Sciatic nerve (tissue), 2 donors: Measurements from ENCODE around the gene SRMS. TPM values are rescaled to one million over a fixed set of nuclear protein-coding genes. Genes with fewer than 3 reads are reported as not detected.
"Not testable (repeated sequence)": the region's sequence is repeated elsewhere in the genome, so short reads cannot be mapped to it uniquely, and the experiment has no call there.

Source experiments
- ATAC-seq: fragments of 200-7000 bp; cut with Tn5 transposase; one replicate; pipeline ENCODE4 v1.9.1; 2020; ENCODE audit warnings: mild to moderate bottlenecking, moderate library complexity
- DNase-seq: peaks from one replicate; pipeline ENCODE4 v3.0.0-alpha.2; 2020; ENCODE audit warnings: low spot score
- intact Hi-C: fragments of 100-400 bp; cut with DNase I; formaldehyde crosslinking; loops from one replicate; pipeline ENCODE4 v1.14.2; 2022
- total RNA-seq: library from RNA; stranded (reverse); fragmentation: NEBNext Ultra II Directional; extraction: Animal tissue kit (Norgen Biotek cat#: 25700); gene quantifications from one replicate; pipeline ENCODE4 v1.2.1, GENCODE V29; 2021
- donor health status: DM: no; HTN: no; CAD: no.
- donor health status: DM: no; HTN: no; CAD: no.

Gene SRMS
- total RNA-seq, 1 donor from 2014 or later = not detected

DNA sequence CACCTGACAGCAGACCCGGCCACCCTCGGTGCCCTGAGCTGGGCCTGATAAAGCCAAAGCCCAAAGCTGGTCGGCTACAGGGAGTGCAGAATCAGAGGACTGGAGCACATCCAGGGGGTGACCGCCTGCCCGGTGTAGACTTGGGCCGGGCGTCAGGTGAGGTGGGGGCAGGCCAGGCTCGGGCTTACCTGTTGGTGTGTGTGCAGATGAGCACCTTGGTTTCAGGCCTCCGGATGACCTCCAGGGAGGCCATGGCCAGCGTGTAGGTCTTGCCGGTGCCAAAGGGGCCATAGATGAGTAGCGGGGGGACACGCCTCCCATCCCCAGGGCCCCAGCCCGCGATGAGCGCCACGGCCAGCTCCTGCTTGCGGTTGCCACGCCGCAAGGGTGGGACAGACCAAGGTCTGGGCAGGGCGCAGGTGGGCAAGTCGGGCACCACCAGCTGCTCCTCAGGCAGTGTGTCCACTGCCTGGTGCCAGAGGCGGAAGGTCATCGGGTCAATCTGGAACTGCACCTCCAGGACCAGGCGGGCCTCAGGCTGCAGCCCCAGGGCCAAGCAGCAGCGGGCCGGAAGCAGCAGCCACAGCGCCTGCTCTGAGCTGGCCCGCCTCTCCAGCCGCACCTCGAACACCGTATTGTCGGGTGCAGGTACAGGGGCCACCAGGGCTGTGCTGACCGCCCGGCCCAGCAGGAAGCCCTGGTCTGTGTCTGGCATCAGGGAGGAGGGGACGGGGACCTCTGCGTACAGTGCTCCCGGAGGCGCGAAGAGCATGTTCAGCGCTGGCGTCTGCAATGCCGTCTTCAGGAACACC, 20.8 kb upstream of the SRMS start:
- no peak for ATAC-seq
- intact Hi-C loops = no loop called here
- DNase-seq = no peak

DNA sequence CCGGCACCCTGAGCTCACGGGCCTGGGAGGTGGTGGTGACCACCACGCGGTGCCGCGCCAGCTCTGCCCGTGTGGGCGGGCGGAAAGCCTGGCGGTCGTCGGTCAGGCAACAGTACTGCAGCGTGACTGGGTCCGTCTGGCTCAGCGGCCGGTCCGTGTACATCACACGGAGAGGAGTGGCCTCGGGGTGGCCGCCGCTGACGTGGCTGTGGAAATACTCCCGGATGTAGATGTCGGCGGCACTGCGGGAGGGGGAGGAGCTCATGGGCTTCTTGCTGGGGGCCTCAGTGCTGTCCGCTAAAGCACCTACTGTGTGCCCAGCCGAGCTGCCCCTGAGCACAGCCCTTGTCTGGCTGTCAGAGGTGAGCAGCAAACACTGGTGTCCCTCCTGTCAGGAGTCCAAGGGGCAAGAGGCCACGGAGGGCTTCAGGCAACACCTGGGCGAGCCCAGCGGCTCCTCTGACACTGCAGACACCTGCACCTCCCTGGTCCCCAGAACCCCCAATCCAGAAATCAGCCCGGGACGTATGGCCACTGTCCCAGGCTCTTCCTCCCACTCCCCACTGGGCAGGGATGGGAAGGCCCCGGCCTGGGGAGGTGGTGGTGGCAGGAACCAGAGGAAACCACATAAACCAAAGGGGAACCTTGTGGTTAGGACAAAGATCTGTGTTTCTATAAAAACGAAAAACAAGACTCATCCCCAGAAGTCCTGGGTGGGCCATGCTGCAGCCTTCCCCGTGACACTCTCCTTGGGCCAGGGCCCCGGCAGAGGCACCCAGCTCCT, 20.0 kb upstream of the SRMS start:
- no peak for DNase-seq
- intact Hi-C loops = no loop called here
- peak; percentile 65 for ATAC-seq

GRCh38 chr20:63567136-63567385, 19.5 kb upstream of the SRMS start:
- intact Hi-C loops = no loop called here
- no peak for DNase-seq
- ATAC-seq = peak; percentile 14

GRCh38 chr20:63566395-63567135, 19.0 kb upstream of the SRMS start:
- no peak for DNase-seq
- intact Hi-C loops = no loop called here
- ATAC-seq = peak; percentile 6

GRCh38 chr20:63565699-63566335, 18.3 kb upstream of the SRMS start:
- intact Hi-C loops = no loop called here
- ATAC-seq (no peak), DNase-seq (no peak)

GRCh38 chr20:63565021-63565698, 17.6 kb upstream of the SRMS start:
- intact Hi-C loops = no loop called here
- DNase-seq = no peak
- no peak for ATAC-seq

DNA sequence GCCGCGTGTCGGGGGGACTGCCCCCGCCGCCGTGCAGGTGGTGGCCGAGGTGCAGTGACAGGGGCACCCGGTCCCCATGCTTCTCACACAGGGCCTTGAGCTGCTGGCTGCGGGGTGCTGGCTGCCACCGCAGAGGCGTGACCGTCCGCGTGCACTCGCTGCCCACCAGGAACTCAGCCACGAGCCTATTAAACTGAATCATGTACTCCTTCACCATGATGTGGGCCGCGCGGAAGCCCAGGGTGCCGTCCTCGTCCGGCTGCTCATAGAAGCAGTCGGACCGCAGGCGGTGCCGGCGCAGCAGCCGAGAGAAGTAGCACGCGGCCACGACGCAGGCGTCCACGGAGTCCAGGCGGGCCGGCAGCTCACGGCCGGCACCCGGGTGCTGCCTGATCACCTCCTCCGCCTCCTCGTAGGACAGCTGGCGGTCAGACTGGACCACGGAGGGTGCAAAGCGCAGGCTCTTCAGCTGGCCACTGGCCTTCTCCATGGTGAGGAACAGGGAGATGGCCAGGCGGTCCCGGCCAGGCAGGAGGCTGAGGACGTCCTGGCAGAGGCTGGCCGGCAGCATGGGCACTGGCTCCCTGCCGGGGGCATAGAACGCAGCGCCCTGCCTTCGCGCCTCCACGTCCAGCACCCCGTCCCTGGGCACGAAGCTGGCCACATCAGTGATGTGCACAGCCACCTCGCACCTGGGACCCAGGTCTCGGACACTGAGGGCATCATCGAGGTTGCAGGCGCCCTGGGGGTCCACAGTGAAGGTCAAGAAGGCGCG, 16.7 kb upstream of the SRMS start:
- no peak for DNase-seq
- no peak for ATAC-seq
- intact Hi-C loops = no loop called here

GRCh38 chr20:63563225-63563935, 15.8 kb upstream of the SRMS start:
- DNase-seq (no peak), ATAC-seq (no peak)
- intact Hi-C loops = no loop called here

DNA sequence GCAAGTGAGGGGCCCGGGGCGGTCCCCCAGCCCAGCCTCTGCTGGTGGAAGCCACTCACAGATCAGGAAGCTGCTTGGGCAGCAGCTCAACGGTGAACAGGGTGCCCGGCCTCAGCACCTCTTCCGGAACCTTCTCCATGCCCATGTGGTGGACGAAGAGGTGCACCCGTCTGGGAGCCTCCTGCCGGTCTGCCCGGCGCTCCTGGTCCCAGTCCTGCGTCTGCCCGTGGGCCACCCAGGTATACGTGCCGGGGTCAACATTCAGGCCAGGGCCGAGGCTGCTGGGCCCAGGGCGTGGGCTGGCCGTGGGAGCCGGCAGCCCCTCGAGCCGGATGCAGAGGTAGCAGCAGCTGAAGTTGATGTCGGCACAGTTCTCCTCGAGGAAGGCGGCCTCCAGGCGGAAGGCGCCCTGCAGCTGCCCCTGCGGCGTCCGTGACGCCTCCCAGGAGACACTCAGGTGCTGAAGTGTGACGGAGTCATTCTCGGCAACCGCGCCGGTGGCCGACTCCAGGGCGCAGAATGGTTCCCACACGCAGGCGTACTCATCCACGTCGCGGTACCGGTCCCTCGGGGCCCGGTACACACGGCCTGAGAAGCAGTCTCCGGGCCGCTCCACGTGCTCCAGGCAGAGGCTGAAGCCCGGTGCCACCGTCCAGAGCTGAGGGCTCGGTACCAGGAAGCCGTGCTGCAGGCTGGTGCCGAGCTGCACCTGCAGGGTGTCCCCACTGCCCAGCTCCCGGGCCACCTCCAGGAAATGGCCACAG, 15.1 kb upstream of the SRMS start:
- DNase-seq (no peak), ATAC-seq (no peak)
- intact Hi-C loops = no loop called here

DNA sequence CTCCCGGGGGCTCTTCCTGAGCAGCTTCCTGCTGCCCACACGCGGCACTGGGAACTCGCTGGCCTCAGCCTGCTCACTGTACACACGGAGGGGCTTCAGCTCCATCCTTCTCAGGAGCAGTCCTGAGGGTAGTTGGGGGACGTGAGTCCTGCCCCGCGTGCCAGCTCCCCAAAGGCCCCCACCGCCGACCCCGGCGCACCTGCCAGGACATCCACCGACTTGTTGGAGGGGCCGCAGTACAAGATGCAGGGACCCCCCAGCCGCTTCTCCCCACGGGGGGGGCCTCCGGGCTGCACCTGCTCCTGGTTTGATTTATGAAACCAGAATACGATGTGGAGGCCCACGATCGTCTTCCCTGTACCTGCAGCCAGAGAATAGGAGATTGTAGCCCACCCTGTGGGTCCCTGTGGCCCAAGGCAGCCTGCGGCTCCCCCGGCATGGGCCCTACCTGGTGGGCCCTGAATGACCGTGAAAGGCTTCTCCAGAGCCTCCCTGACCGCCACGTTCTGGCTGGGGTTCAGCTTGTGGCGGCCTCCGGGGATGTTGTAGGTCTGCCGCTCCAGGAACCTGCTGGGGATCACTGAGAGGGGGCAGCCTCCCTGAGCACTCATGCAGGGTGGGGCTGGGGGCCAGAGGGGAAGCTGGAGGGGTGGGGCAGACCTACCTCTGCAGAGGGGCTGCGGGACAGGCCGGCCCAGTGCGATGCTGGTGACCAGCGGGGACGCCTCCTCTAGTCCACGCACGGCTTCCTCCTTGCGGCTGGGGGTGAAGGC, 14.3 kb upstream of the SRMS start:
- no peak for DNase-seq
- no peak for ATAC-seq
- intact Hi-C loops = no loop called here

- ATAC-seq (no peak), DNase-seq (no peak)
- intact Hi-C loops = no loop called here
Measured at GRCh38 chr20:63560856-63561609, 13.5 kb upstream of the SRMS start.

DNA sequence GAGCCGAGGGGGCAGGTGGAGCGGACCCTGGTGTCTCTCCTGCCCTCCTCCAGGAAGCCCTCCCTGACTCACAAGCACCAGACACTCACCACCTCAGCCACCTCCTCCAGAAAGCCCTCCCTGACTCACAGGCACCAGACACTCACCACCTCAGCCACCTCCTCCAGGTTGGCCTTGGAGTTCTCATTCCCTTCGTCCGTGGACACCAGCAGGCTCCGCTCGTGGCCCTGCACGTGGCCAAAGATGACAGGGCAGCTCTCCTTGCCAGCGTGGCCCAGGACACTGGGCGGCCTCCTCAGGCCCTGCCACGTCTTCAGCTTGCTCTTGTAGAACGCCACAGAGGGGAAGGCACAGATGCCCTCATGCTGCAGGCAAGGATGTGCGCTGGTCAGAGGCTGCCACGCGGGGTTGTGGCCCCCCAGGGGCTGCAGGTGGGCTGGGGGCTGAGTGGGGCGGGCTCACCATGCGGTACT, 12.8 kb upstream of the SRMS start:
- intact Hi-C loops = no loop called here
- DNase-seq (no peak), ATAC-seq (no peak)

DNA sequence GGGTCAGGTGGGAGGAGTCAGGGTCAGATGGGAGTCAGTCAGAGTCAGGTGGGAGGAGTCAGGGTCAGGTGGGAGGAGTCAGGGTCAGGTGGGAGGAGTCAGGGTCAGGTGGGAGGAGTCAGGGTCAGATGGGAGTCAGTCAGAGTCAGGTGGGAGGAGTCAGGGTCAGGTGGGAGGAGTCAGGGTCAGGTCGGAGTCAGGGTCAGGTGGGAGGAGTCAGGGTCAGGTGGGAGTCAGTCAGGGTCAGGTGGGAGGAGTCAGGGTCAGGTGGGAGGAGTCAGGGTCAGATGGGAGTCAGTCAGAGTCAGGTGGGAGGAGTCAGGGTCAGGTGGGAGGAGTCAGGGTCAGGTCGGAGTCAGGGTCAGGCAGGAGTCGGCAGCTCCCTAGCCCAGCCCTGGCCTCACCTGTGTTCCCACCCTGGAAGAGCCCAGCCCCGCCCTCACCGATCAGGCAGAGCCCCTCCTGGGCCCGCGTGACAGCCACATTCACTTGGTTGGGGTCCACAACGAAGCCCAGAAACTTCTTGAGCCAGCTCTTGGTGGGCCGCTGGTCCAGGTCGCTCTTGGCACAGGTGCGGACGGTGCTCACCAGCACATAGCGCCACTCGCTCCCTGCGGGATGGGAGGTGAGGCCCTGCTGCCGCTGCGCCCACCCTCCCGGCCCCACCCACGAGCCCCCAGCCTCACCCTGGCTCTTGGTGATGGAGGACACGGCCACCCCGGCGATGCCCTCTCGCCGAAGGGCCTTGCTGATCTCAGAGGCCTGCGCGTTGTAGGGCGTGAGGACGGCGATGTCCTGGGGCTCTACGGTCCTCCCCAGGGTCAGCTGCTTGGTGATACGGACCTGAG, 12.2 kb upstream of the SRMS start:
- ATAC-seq, DNase-seq, intact Hi-C loops: not testable (repeated sequence)

- DNase-seq = no peak
- no peak for ATAC-seq
- intact Hi-C loops = no loop called here
Measured at GRCh38 chr20:63558804-63559484, 11.4 kb upstream of the SRMS start.
